Stimulated activated effector memory CD8-positive, alpha-beta T cell treated with anti-CD3 and anti-CD28 coated beads, Interleukin-12 subunit alpha, Interleukin-12 subunit beta, amount 100 ng/mL, for 72 hours (primary cell): ENCODE measurements around the gene POFUT2.
"Not testable (repeated sequence)": the region's sequence is repeated elsewhere in the genome, so short reads cannot be mapped to it uniquely, and the experiment has no call there.

Experiments
- ATAC-seq: fragments of 150-1000 bp; cut with Tn5 transposase; 2 replicates; pipeline ENCODE4 v1.10.0; 2021
- DNase-seq, 2 donors: peaks; one replicate each; pipeline ENCODE4 v3.0.0; 2021 to 2022; ENCODE audit warnings: low spot score in 2 of 2
- H3K27ac Mint-ChIP-seq: one replicate; pipeline ENCODE4 v1.8.0; 2022; ENCODE audit warnings: mild to moderate bottlenecking, mixed read lengths
- H3K36me3 Mint-ChIP-seq: one replicate; pipeline ENCODE4 v1.8.0; 2022; ENCODE audit warnings: mild to moderate bottlenecking, mixed read lengths
- H3K4me1 Mint-ChIP-seq: one replicate; pipeline ENCODE4 v1.8.0; 2022; ENCODE audit warnings: mixed read lengths
- H3K4me3 Mint-ChIP-seq: one replicate; pipeline ENCODE4 v1.8.0; 2022; ENCODE audit warnings: mild to moderate bottlenecking, mixed read lengths
- H3K9me3 Mint-ChIP-seq: one replicate; pipeline ENCODE4 v1.8.0; 2022; ENCODE audit warnings: mixed read lengths

The POFUT2 gene

GRCh38 chr21:45319461-45320211 lies 31.9 kb upstream of the POFUT2 start:
- ATAC-seq (no peak), DNase-seq (no peak)
- H3K9me3 Mint-ChIP-seq = no peaks in the 10 kb centered on the region
- H3K36me3 Mint-ChIP-seq = no peaks in the 10 kb centered on the region
- no peak overlapping the region for H3K27ac Mint-ChIP-seq
- H3K4me1 Mint-ChIP-seq = peaks cover 9% of the 10 kb centered on the region
- H3K4me3 Mint-ChIP-seq = no peak overlapping the region

DNA sequence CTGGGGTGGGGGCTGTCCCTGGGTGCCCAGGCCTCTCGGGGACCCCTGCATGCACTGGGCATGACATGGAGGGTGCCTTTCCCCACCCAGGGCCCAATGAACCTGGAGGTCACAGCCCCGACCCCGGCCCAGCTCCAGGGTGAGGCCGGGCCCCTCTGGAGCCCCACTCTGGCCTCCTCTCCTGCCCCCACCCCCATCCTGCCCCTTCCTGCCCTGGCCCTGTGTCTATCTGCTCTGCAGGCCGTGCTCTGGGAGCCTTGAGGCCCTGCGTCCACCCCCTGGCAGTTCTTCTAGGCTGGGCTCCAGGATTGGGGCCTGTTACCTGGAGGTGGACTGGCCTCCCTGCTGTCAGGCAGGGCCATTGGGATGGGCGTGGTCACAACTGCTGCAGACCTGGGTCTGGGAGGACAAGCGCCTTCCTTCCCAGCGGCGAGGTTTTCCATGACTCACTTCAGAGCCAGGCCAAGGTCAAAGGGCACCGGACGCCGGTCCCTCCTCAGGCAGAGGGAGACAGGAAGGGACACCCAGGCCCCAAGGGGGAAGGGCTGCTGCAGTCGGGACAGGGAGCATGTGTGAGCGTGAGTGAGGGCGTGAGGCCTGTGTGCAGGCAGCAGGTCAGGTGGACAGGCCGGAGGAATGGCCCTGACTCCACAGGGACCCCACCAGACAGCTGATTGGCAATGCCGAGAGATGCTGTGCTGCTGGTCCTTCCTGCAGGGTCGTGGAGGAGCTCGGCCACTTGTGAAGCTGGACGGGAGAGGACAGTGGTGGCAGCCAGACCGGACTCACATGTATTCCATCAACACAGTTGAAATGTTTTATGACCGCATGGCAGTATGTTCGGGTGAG lies 31.1 kb upstream of the POFUT2 start:
- no peaks in the 10 kb centered on the region for H3K9me3 Mint-ChIP-seq
- no peaks in the 10 kb centered on the region for H3K36me3 Mint-ChIP-seq
- H3K4me1 Mint-ChIP-seq = peaks cover 9% of the 10 kb centered on the region
- no peak overlapping the region for H3K4me3 Mint-ChIP-seq
- no peak overlapping the region for H3K27ac Mint-ChIP-seq
- ATAC-seq (no peak), DNase-seq (no peak)

DNA sequence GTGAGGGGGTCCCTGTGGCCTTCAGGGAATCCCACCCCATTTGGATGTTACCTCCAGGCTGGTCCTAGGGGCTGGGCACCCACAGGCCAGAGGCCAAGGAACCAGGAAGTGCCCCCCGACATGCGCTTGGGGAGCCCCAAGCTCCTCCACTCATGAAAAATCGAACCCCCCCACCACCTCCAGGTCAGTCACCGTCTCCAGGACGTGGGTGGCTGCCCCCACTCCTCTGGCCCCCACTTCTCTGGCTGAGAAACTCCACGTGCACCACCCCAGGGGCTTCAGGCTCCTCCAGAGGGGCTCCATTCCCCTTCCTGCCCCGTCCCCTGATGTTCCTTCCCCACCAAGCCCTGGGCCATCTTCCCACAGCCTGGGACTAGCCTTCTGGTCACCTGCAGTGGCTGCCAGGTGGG lies 30.5 kb upstream of the POFUT2 start:
- Mint-ChIP-seq H3K9me3 (no peaks in the 10 kb centered on the region), H3K27ac (no peak overlapping the region), H3K4me1 (peaks cover 9% of the 10 kb centered on the region), H3K4me3 (no peak overlapping the region), H3K36me3 (no peaks in the 10 kb centered on the region)
- DNase-seq (no peak), ATAC-seq (no peak)

DNA sequence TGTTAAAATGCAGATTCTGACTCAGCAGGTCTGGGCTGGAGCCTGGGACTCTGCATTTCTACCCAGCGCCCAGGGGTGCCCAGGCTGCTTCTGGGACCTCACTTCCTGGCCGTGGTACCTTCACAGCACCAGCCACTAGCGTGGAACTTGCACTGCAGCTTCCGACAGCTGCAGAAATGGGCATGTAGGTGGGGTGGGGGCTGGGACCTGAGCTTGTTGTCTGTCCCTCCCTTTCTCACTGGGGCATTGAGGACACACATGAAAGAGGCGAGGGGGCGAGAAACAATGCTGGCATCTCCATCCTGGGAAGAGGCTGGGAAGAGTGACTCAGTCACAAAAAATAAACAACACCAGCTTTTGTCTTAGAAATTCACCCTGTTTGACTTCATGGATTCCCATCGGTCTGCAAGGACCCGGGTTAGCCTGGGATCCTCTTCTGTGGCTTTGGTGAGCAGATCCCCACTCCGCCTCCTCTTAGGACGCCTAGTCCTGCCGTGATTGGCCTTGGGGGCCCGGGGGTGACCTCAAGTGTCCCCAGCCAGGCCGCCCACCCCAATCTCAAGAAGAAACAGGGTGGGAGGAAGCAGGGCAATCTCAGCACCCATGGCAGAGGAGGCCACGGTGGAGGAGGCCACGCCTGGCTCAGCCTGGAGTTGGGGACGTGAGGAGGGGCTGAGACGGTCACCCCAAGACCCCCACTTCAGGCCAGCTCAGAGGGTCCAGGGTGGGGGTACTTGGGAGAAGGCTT lies 29.9 kb upstream of the POFUT2 start:
- DNase-seq (no peak), ATAC-seq (no peak)
- H3K27ac Mint-ChIP-seq = no peak overlapping the region
- H3K4me3 Mint-ChIP-seq = no peak overlapping the region
- no peaks in the 10 kb centered on the region for H3K36me3 Mint-ChIP-seq
- peaks cover 7% of the 10 kb centered on the region for H3K4me1 Mint-ChIP-seq
- H3K9me3 Mint-ChIP-seq = no peaks in the 10 kb centered on the region

DNA sequence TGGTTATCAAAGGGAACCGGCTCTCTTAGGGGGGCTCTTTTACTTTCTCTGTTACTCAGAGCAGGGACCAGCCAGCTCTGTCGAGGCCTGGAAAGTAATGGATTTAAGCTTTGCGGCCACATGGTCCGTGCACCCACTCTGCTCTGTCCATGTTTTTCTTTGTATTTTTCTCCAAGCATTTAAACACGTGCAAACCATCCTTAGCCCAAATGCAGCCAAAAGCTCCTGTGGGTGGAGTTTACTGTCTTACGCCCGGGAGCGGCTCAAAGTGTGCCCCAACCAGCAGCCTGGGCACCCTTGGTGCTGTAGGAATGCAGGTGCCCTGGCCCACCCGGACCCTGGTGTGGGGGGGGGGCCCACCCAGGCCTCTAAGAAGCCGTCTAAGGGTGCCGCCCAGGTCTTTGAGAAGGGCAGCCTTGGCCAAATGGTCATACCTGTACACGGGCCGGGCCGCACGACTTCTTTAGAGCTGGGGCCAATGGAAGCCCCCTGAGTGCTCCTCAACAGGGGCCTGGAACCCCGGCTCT lies 29.2 kb upstream of the POFUT2 start:
- peaks cover under 1% of the 10 kb centered on the region for H3K4me1 Mint-ChIP-seq
- ATAC-seq = no peak

DNA sequence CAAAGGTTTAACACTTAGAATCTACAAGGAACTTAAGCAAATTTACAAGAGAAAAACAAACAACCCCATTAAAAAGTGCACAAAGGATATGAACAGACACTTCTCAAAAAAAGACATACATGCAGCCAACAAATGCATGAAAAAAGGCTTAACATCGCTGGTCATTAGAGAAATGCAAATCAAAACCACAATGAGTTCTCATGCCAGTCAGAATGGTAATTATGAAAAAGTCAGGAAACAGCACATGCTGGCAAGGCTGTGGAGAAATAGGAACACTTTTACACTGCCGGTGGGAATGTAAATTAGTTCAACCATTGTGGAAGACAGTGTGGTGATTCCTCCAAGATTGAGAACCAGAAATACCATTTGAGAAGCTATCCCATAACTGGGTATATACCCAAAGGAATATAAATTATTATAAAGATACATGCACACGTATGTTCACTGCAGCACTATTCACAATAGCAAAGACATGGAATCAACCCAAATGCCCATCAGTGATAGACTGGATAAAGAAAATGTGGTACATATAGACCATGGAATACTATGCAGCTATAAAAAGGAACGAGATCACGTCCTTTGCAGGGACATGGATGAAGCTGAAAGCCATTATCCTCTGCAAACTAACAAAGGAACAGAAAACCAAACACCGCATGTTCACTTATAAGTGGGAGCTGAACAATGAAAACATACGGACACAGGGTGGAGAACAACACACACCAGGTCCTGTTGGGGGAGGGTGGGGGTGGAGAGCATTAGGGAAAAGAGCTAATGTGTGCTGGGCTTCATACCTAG lies 28.2 kb upstream of the POFUT2 start:
- H3K9me3 Mint-ChIP-seq, ATAC-seq, H3K4me3 Mint-ChIP-seq, H3K27ac Mint-ChIP-seq, DNase-seq, H3K36me3 Mint-ChIP-seq, H3K4me1 Mint-ChIP-seq: not testable (repeated sequence)

More for the DNA sequence above, 29.2 kb upstream of the POFUT2 start:
- no peaks in the 10 kb centered on the region for H3K36me3 Mint-ChIP-seq
- H3K4me3 Mint-ChIP-seq = no peak overlapping the region
- no peaks in the 10 kb centered on the region for H3K9me3 Mint-ChIP-seq
- no peak for DNase-seq
- H3K27ac Mint-ChIP-seq = no peak overlapping the region

- DNase-seq = no peak
Observed at GRCh38 chr21:45313682-45314081, 26.0 kb upstream of the POFUT2 start.

GRCh38 chr21:45313015-45313414 lies 25.3 kb upstream of the POFUT2 start:
- ATAC-seq (no peak), DNase-seq (no peak)
- H3K36me3 Mint-ChIP-seq = no peaks in the 10 kb centered on the region
- no peaks in the 10 kb centered on the region for H3K9me3 Mint-ChIP-seq
- H3K27ac Mint-ChIP-seq = no peak overlapping the region
- H3K4me3 Mint-ChIP-seq = no peak overlapping the region
- peaks cover 9% of the 10 kb centered on the region for H3K4me1 Mint-ChIP-seq

More at GRCh38 chr21:45313682-45314081, 26.0 kb upstream of the POFUT2 start:
- Mint-ChIP-seq H3K36me3 (no peaks in the 10 kb centered on the region), H3K27ac (no peak overlapping the region), H3K4me3 (no peak overlapping the region), H3K4me1 (peaks cover 8% of the 10 kb centered on the region), H3K9me3 (no peaks in the 10 kb centered on the region)
- ATAC-seq = no peak

DNA sequence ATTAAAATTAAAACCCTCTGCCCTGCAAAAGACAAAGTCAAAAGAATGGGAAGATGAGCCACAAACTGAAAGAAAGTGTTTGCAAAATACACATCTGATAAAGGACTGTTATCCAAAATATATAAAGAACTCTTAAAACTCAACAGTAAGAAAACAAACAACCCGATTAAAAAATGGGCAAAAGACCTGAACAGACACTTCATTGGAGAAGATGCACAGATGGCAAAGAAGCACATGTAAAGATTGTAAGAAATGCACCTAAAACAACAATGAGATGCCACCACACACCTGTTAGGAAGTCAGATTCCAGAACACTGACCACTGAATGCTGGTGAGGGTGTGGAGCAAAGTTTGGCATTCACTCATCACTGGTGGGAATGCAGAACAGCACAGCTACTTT lies 24.6 kb upstream of the POFUT2 start:
- Mint-ChIP-seq H3K27ac (no peak overlapping the region), H3K4me3 (no peak overlapping the region), H3K4me1 (peaks cover 9% of the 10 kb centered on the region), H3K9me3 (no peaks in the 10 kb centered on the region), H3K36me3 (no peaks in the 10 kb centered on the region)
- ATAC-seq = no peak
- DNase-seq = no peak

- Mint-ChIP-seq H3K27ac (no peak overlapping the region), H3K9me3 (no peaks in the 10 kb centered on the region), H3K4me3 (no peak overlapping the region), H3K36me3 (no peaks in the 10 kb centered on the region), H3K4me1 (peaks cover 9% of the 10 kb centered on the region)
- ATAC-seq = no peak
- no peak for DNase-seq
Observed at GRCh38 chr21:45310459-45310858, 22.8 kb upstream of the POFUT2 start.

DNA sequence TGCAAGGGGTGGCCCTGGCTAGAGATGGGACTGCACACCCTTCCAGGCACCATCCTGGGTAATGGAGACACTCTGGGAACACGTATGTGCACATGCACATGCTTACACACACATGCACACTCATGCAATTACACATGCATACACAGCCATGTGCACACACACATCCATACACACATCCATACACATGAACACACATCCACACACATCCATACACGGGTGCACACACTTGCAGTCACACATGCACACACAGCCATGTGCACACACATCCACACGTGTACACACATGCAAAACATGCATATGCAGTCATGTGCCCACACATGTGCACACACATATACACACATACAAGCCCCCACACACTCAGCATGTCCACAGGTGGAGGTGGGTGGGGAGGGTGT lies 22.3 kb upstream of the POFUT2 start:
- no peaks in the 10 kb centered on the region for H3K36me3 Mint-ChIP-seq

DNA sequence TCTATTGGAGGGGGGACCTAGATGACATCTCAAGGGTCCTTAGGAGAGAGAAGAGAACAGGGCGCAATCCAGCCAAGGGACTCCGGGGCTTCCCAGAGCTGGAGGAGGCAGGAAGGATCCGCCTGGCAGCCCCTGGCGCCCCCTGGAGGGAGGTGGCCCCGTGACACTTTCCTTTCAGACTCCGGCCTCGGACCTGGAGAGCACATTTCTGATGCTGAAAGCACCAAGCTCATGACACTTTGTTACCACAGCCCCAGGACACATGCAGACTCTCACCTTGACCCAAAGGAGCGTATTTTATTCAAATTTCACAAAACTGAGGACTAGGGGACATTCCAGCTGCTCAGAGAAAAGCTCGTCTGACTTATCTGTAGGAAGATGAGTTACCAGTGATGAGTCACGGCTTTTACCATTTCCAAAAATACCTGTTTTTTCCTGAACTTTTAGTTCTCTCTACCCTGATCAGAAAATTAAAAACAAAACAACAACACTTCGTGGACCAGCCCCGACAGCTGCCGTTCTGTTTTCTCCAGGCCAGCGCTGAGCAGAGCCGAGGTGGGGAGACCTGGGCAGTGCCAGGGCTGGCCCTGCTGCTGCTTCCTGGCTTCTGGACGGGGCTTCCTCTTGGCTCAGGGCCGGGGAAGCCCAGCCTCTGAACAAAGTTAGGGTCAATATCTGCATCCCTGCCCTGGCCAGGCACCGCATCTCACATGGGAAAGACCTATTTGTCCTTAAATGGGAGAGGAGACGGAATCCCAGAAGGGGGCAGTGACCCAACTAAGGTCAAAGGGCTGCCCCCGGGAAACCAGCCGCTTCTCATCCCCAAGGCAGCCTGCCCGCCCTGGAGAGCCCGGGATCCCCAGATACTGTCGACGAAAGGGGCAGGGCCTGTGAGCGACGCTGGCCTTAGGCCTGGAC lies 21.6 kb upstream of the POFUT2 start:
- no peaks in the 10 kb centered on the region for H3K9me3 Mint-ChIP-seq
- peak in 1 of 2 donors; percentile 71 for DNase-seq
- peaks cover 9% of the 10 kb centered on the region for H3K4me1 Mint-ChIP-seq
- ATAC-seq = peak; percentile 57
- peak overlapping the region; percentile 30 for H3K4me3 Mint-ChIP-seq
- H3K36me3 Mint-ChIP-seq = no peaks in the 10 kb centered on the region
- peak overlapping the region; percentile 56 for H3K27ac Mint-ChIP-seq

More for the DNA sequence above, 22.3 kb upstream of the POFUT2 start:
- Mint-ChIP-seq H3K4me3 (no peak overlapping the region), H3K9me3 (no peaks in the 10 kb centered on the region), H3K27ac (no peak overlapping the region), H3K4me1 (peaks cover 9% of the 10 kb centered on the region)
- no peak for ATAC-seq
- DNase-seq = no peak

- ATAC-seq = peak; percentile 17
- H3K4me1 Mint-ChIP-seq = peaks cover 9% of the 10 kb centered on the region
- no peak for DNase-seq
- H3K27ac Mint-ChIP-seq = peak overlapping the region; percentile 56
- no peaks in the 10 kb centered on the region for H3K9me3 Mint-ChIP-seq
- H3K4me3 Mint-ChIP-seq = peak overlapping the region; percentile 30
- no peaks in the 10 kb centered on the region for H3K36me3 Mint-ChIP-seq
Observed at GRCh38 chr21:45308194-45309068, 20.7 kb upstream of the POFUT2 start.
